ENCODE data around the gene SIT1. TPM values are rescaled to one million over a fixed set of nuclear protein-coding genes. Genes with fewer than 3 reads are reported as not detected.
A peak's percentile ranks its signal among the peaks of the same experiment; 100 is the strongest.

SIT1 gene
- total RNA-seq, 4 donors from 2014 or later = not detected

GRCh38 chr9:35666549-35666948 lies 15.8 kb upstream of the SIT1 start:
- no peak for TF ChIP-seq POLR2A (IDR thresholded peaks at IDR 0.05)
- TF ChIP-seq CTCF (IDR thresholded peaks at IDR 0.05) = no peak
- intact Hi-C loops (cut with DNase I; ENCODE audit: low total_unique reads) = no loop called here
- WGBS, 2 donors = 90 to 94% methylated on average over 5 of the region's 5 CpGs
- no peak for DNase-seq (ENCODE audit: low spot score in 2 of 2)
- H3K4me3 ChIP-seq (ENCODE audit: low read depth, poor library complexity, severe bottlenecking) = no peak overlapping the region

- WGBS, 2 donors = 74 to 87% methylated on average over 1 of the region's 1 CpG
- no peak overlapping the region for H3K4me3 ChIP-seq (ENCODE audit: low read depth, poor library complexity, severe bottlenecking)
- TF ChIP-seq POLR2A (IDR thresholded peaks at IDR 0.05) = no peak
- intact Hi-C loops (cut with DNase I; ENCODE audit: low total_unique reads) = no loop called here
- no peak for DNase-seq (ENCODE audit: low spot score in 2 of 2)
These were observed 15.3 kb upstream of the SIT1 start for GRCh38 chr9:35666045-35666444.

- DNase-seq (ENCODE audit: low spot score in 2 of 2) = no peak
- intact Hi-C loops (cut with DNase I; ENCODE audit: low total_unique reads) = no loop called here
- H3K4me3 ChIP-seq (ENCODE audit: low read depth, poor library complexity, severe bottlenecking) = peak overlapping the region; percentile 11
- no peak for TF ChIP-seq CTCF (IDR thresholded peaks at IDR 0.05)
- TF ChIP-seq POLR2A (IDR thresholded peaks at IDR 0.05) = no peak
- WGBS, 2 donors = 8 to 11% methylated on average over 5 of the region's 5 CpGs
These were observed 14.7 kb upstream of the SIT1 start for GRCh38 chr9:35665471-35665818.

GRCh38 chr9:35664531-35665470 lies 14.1 kb upstream of the SIT1 start, which contains the start of gene ARHGEF39:
Gene ARHGEF39 (minus strand): TSS chr9:35665195. CDS start chr9:35665169, 26 bp downstream.
- peak in 1 of 2 donors; percentile 93 for DNase-seq (ENCODE audit: low spot score in 2 of 2)

GRCh38 chr9:35662437-35662836 lies 11.7 kb upstream of the SIT1 start:
- intact Hi-C loops (cut with DNase I; ENCODE audit: low total_unique reads) = no loop called here
- DNase-seq (ENCODE audit: low spot score in 2 of 2) = no peak
- no peak for TF ChIP-seq POLR2A (IDR thresholded peaks at IDR 0.05)
- TF ChIP-seq CTCF (IDR thresholded peaks at IDR 0.05) = no peak
- WGBS, 2 donors = 85 to 88% methylated on average over 7 of the region's 7 CpGs
- H3K4me3 ChIP-seq (ENCODE audit: low read depth, poor library complexity, severe bottlenecking) = no peak overlapping the region

More at GRCh38 chr9:35664531-35665470, 14.1 kb upstream of the SIT1 start, which contains the start of gene ARHGEF39:
- intact Hi-C loops (cut with DNase I; ENCODE audit: low total_unique reads) = no loop called here
- TF ChIP-seq POLR2A (IDR thresholded peaks at IDR 0.05) (no peak), CTCF (IDR thresholded peaks at IDR 0.05) (no peak)
- 12 to 14% methylated on average over 29 to 36 of the region's 58 CpGs for WGBS, 2 donors
- H3K4me3 ChIP-seq (ENCODE audit: low read depth, poor library complexity, severe bottlenecking) = peak within 1 kb of the TSS; percentile 11

- no peak for DNase-seq (ENCODE audit: low spot score in 2 of 2)
- WGBS, 2 donors = 64 to 67% methylated on average over 3 of the region's 3 CpGs
- TF ChIP-seq POLR2A (IDR thresholded peaks at IDR 0.05) (no peak), CTCF (IDR thresholded peaks at IDR 0.05) (no peak)
- intact Hi-C loops (cut with DNase I; ENCODE audit: low total_unique reads) = no loop called here
- no peak overlapping the region for H3K4me3 ChIP-seq (ENCODE audit: low read depth, poor library complexity, severe bottlenecking)
These were observed 11.1 kb upstream of the SIT1 start for GRCh38 chr9:35661756-35662350.

Data from lower leg skin (tissue), 4 donors.